ENCODE data around the gene CTCF. TPM values are rescaled to one million over a fixed set of nuclear protein-coding genes. Genes with fewer than 3 reads are reported as not detected.

The CTCF gene
- total RNA-seq, 1 experiment from 2014 or later, result 33.1 TPM

GRCh38 chr16:67540756-67541155, 21.6 kb upstream of the CTCF start:
- Histone ChIP-seq H3K4me3 (ENCODE audit: low read depth in 2 of 2, low read length in 2 of 2) (no peak overlapping the region), H3K4me1 (ENCODE audit: control insufficient read depth, insufficient read depth, low read length) (peaks cover 6% of the 10 kb centered on the region; the same call in 1 of the 2 replicates), H3K27me3 (ENCODE audit: control insufficient read depth, insufficient read depth, low read length) (no peaks in the 10 kb centered on the region), H3K9me3 (ENCODE audit: control insufficient read depth, insufficient read depth, low read depth, low read length) (no peaks in the 10 kb centered on the region), H3K27ac (ENCODE audit: low read length) (no peak overlapping the region), H3K36me3 (ENCODE audit: control insufficient read depth, insufficient read depth, low read length) (no peaks in the 10 kb centered on the region)
- no peak for TF ChIP-seq SIN3A (IDR thresholded peaks at IDR 0.05; ENCODE audit: borderline replicate concordance, insufficient read depth, low read depth, low read length)
- TF ChIP-seq POLR2AphosphoS5 (IDR thresholded peaks at IDR 0.05; ENCODE audit: low read depth, low read length), result no peak
- no peak for TF ChIP-seq TCF7L2 (IDR thresholded peaks at IDR 0.05; ENCODE audit: low read depth, low read length)
- no peak for TF ChIP-seq CTCF (IDR thresholded peaks at IDR 0.05)
- no peak for TF ChIP-seq REST (IDR thresholded peaks at IDR 0.05; ENCODE audit: insufficient read depth in 1 of 2, low read depth in 2 of 2, low read length in 1 of 2)
- in situ Hi-C loops (cut with HindIII; ENCODE audit: low pct_unique_long_range_greater_than_20kb, low sequenced_read_pairs) (no loop called here), intact Hi-C loops (cut with micrococcal nuclease; ENCODE audit: unreplicated experiment) (loop anchor here (10.0 kb wide), 1 partner anchor 104 kb away; the partner anchor contains the start of gene CARMIL2)
- BruUV-seq (replicated peaks), result no TSS peak
- ATAC-seq (no peak), DNase-seq (ENCODE audit: low read depth, low spot score) (no peak)
- POLR2A ChIA-PET, result interaction anchor here (0.6 kb wide), 1 partner anchor 9 kb away, joined by 4 read pairs; no protein-coding TSS in a partner anchor
- CTCF ChIA-PET, result no interaction called here

GRCh38 chr16:67541391-67542263, 20.7 kb upstream of the CTCF start:
- in situ Hi-C loops (cut with HindIII; ENCODE audit: low pct_unique_long_range_greater_than_20kb, low sequenced_read_pairs), result no loop called here
- peaks cover 9% of the 10 kb centered on the region for H3K4me1 ChIP-seq (ENCODE audit: control insufficient read depth, insufficient read depth, low read length)
- no peaks in the 10 kb centered on the region for H3K9me3 ChIP-seq (ENCODE audit: control insufficient read depth, insufficient read depth, low read depth, low read length)
- TF ChIP-seq SIN3A (IDR thresholded peaks at IDR 0.05; ENCODE audit: borderline replicate concordance, insufficient read depth, low read depth, low read length), result no peak
- TF ChIP-seq TCF7L2 (IDR thresholded peaks at IDR 0.05; ENCODE audit: low read depth, low read length), result no peak
- no peak for TF ChIP-seq CTCF (IDR thresholded peaks at IDR 0.05)
- no peak for TF ChIP-seq REST (IDR thresholded peaks at IDR 0.05; ENCODE audit: insufficient read depth in 1 of 2, low read depth in 2 of 2, low read length in 1 of 2)
- TF ChIP-seq POLR2AphosphoS5 (IDR thresholded peaks at IDR 0.05; ENCODE audit: low read depth, low read length), result no peak
- DNase-seq (ENCODE audit: low read depth, low spot score) (no peak), ATAC-seq (no peak)
- BruUV-seq (replicated peaks), result TSS peak; percentile 58
- no peaks in the 10 kb centered on the region for H3K36me3 ChIP-seq (ENCODE audit: control insufficient read depth, insufficient read depth, low read length)
- intact Hi-C loops (cut with micrococcal nuclease; ENCODE audit: unreplicated experiment), result loop anchor here (10.0 kb wide), 1 partner anchor 103 kb away; the partner anchor contains the start of gene CARMIL2
- POLR2A ChIA-PET, result interaction anchor here (0.6 kb wide), 1 partner anchor 273 kb away, joined by 3 read pairs; no protein-coding TSS in a partner anchor
- H3K27me3 ChIP-seq (ENCODE audit: control insufficient read depth, insufficient read depth, low read length), result no peaks in the 10 kb centered on the region
- CTCF ChIA-PET, result no interaction called here
- H3K27ac ChIP-seq (ENCODE audit: low read length), result no peak overlapping the region
- no peak overlapping the region for H3K4me3 ChIP-seq (ENCODE audit: low read depth in 2 of 2, low read length in 2 of 2)

Measured in Panc1 (cell line).